NCI-H1694 treated with DMSO at 0.1 percent for 48 hours (cell line): ENCODE data around the gene DNM1L.
A peak's percentile ranks its signal among the peaks of the same experiment; 100 is the strongest.

Experiments used
- DNase-seq: peaks from one replicate; lab custom pipeline; 2025; lab: John Stamatoyannopoulos, UW

DNM1L gene

GRCh38 chr12:32679091-32679919 lies at the start of gene DNM1L:
DNM1L (plus strand) TSS chr12:32679301; CDS start chr12:32679364, 63 bp downstream.
- DNase-seq, result peak; percentile 98

GRCh38 chr12:32641287-32641901 lies 37.7 kb upstream of the DNM1L start:
- no peak for DNase-seq

DNA sequence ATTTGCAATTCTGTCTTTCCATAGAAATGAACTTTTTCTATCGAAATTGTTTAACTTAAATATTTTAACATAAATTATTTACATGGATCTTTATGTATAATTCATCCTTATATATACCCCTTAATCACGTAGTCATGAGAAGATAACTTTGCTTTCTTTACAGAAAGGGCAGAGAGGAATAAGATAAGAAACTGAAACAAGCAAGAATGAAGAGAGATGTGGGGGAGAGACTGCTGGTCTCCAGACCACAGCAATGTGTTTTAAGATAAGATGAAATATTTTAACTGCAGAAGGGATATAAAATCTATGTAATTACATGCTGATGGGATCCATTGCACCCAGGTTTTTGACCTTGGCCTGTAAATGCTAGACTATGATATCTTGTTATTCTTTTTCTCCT lies 34.7 kb upstream of the DNM1L start:
- no peak for DNase-seq

- no peak for DNase-seq
Measured at GRCh38 chr12:32647275-32647674, 31.8 kb upstream of the DNM1L start.

- DNase-seq, result no peak
Measured at GRCh38 chr12:32650508-32650907, 28.6 kb upstream of the DNM1L start.

- no peak for DNase-seq
Measured at GRCh38 chr12:32651151-32651955, 27.7 kb upstream of the DNM1L start.

- DNase-seq, result no peak
Measured at GRCh38 chr12:32651956-32652210, 27.2 kb upstream of the DNM1L start.

- no peak for DNase-seq
Measured at GRCh38 chr12:32659908-32660440, 19.1 kb upstream of the DNM1L start.

DNA sequence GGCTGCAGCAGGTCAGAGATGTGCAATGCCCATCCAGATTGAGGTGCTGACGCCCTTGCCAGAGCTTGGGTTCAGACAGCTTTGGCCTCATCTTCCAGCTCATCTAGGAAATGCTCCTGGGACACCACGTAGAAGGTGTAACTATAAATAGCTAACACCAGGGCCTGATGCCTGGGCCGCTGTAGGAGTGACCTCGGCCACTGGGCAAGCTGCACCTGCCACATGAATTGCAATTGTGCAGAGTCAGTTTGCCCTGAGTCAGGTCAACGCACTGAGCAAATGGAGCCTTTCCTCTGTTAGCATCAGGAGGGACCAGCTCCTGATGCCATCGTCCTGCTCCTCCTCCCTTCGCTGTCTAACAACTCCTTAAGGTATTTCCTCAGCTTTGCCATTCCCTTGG lies 17.4 kb upstream of the DNM1L start:
- no peak for DNase-seq

DNA sequence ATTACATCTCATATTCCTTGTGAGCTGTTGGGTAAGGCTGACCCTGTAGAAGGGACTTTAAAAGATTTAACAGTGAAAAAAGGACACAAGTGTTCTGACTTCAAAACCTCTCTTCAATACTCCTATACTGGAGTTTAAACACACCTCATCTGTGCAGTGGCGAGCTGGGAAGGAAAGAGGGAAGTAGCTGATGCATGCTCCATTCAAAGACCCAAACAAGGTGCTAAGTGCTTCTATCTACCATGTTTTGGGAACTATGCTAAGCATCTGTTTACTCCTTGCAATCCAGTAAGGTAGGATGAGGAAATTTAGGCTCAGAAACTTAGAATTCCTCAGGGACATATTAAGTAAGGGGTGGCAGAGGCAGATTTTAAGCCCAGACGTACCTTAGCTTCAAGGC lies 16.4 kb upstream of the DNM1L start:
- DNase-seq, result no peak

DNA sequence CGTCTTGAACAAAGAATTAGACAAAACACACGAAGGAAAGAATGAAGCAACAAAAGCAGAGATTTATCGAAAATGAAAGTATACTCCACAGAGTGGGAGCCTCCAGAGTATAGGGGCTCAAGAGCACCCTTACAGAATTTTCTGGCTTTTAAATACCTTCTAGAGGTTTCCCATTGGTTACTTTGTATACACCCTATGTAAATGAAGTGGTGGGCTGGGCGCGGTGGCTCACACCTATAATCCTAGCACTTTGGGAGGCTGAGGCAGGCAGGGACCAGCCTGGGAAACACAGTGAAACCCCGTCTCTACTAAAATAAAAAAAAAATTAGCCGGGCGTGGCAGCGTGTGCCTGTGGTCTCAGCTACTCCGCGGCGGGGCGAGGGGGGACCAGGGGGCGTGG lies 13.1 kb upstream of the DNM1L start:
- no peak for DNase-seq

DNA sequence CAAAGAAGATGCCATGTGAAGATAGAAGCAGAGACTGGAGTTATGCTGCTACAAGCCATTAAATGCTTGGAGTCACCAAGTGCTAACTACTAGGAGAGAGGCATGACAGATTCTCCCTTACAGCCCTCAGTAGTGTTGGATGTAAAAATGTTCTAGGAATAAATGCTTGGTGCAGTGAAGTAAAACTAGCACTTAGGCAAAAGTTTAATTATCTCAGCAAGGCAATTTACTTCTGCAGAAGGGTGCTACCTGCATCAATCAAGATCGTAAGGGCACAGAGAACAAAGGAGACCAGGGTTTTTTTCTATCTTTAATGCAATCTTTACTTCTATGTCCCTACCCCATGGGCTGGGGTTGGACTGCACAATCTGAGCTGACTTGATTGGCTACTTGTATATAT lies 9.5 kb upstream of the DNM1L start:
- DNase-seq, result no peak

GRCh38 chr12:32671930-32672780 lies 6.9 kb upstream of the DNM1L start:
- DNase-seq, result peak; percentile 98

- DNase-seq, result peak; percentile 22
Measured at GRCh38 chr12:32679920-32680237, 778 bp downstream of the DNM1L start.

DNA sequence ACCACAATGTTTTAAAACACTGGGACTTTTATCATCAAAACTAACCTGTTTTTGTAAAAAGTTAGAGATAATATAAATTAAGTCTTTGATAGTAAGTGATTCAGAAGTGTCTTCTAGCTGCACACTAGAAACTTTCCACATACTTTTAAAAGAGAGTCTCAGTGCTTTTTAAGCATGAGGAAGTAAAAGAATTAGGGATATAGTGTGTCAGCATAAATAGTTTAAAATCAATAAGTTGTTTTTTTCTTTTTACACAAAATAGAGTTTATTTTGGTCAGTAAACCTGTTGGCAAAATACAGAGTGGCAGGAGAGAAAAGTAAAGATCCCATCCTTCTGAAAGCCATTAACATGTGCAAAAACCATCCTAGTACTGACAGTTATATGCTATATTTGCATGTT lies 1.7 kb downstream of the DNM1L start:
- DNase-seq, result no peak

DNA sequence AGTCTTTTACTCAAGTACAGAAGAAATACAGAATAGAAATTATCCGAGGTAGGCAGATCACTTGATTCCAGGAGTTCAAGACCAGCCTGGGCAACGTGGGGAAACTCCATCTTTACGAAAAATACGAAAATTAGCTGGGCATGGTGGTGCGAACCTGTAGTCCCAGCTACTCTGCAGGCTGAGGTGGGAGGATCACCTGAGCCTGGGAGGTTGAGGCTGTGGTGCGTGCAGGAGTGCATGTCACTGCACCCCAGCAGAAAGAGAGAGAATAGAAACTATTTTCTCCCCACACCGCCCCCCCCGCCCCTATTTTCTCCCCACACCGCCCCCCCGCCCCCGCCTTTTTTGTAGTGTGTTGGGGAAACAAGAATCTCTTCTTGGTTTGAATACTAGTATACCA lies 2.2 kb downstream of the DNM1L start:
- DNase-seq, result no peak

DNA sequence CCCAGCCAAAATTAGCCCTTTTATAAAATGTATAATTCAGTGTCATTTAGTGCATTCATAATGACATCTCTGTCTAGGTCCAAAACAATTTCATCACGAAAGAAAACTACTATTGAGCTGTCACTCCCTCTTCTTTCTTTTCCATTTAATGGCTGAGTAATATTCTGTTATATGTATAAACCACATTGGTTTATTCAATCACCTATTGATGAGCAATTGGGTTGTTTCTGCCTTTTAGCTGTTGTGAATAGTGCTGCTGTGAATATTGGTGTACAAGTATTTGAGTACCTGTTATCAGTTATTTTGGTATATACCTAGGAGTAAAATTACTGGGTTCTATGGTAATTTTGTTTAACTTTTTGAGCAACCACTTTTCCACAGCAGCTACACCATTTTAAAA lies 7.2 kb downstream of the DNM1L start:
- DNase-seq, result no peak

DNA sequence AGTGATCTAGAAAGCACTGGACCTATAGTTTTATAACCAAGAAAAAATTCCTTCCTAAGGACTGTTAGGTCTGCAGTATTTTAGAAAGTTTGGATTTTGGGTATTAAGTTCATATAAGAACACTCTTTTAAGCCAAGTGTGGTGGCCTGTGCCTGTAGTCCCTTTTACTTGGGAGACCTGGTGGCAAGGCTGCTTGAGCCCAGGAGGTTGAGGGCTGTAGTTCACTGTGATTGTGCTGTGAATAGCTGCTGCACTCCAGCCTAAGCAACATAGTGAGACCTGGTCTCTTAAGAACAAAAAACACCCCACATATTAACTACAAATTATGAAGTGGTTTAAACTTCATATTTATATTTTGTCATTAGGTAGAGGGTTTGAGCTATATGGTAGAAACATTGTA lies 9.7 kb downstream of the DNM1L start:
- no peak for DNase-seq

GRCh38 chr12:32690927-32691326 lies 11.8 kb downstream of the DNM1L start:
- DNase-seq, result no peak

GRCh38 chr12:32692358-32692757 lies 13.3 kb downstream of the DNM1L start:
- DNase-seq, result no peak

GRCh38 chr12:32693036-32693435 lies 13.9 kb downstream of the DNM1L start:
- DNase-seq, result no peak

DNA sequence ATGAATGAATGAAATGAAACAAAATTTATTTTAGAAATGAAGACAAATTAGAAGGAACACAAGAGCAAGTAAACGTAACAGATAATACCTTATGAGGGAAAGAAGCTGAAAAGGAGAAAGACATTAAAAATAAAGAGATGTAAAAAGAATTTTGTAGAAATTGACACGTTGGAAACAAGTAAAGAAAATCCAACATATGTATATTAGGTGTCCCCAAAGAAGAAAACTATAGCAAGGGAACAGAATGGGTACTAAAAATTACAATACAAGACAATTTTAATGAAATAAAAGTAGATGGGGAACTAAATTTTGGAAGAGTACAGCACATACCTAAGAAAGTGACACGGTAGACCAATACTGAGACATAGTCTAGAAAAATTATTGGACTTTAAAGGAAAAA lies 16.7 kb downstream of the DNM1L start:
- DNase-seq, result no peak
